Panc1 (cell line): Measurements from ENCODE around the gene SHISAL2A. TPM values are rescaled to one million over a fixed set of nuclear protein-coding genes. Genes with fewer than 3 reads are reported as not detected.

Source experiments
- ATAC-seq: fragments of 200-7000 bp; cut with Tn5 transposase; 2 replicates; pipeline ENCODE4 v1.9.1; 2020; ENCODE audit warnings: mild to moderate bottlenecking, moderate library complexity
- BruUV-seq: library from RNA; stranded (reverse); fragments of 400-500 nt; replicated peaks from 2 replicates; lab custom pipeline; 2021; lab: Mats Ljungman, UMichigan
- CTCF ChIA-PET: fragments of 300-600 bp; sonication (Branson Sonifier 250); formaldehyde crosslinking; loops from one replicate; lab custom pipeline; 2022; ENCODE audit warnings: antibody characterized with exemption; lab: Charles Lee
- POLR2A ChIA-PET: fragments of 300-600 bp; sonication (Branson Sonifier 250); formaldehyde crosslinking; loops from one replicate; lab custom pipeline; 2022; ENCODE audit warnings: antibody characterized with exemption; lab: Charles Lee
- DNase-seq: peaks from one replicate; pipeline ENCODE4 v3.0.0-alpha.2; 2010; ENCODE audit warnings: low read depth, low spot score
- H3K27ac ChIP-seq: 2 replicates; pipeline ENCODE4 v1.5.1; 2011; ENCODE audit warnings: mild to moderate bottlenecking, low read length, inconsistent platforms
- H3K27me3 ChIP-seq: fragments of 200-500 bp; sonication (Bioruptor generic); 2 replicates; pipeline ENCODE4 v1.6.0; 2014; ENCODE audit warnings: low read length, inconsistent platforms; ENCODE audit not compliant: control insufficient read depth, insufficient read depth
- H3K36me3 ChIP-seq: fragments of 200-500 bp; sonication (Bioruptor generic); 2 replicates; pipeline ENCODE4 v1.5.1; 2014; ENCODE audit warnings: inconsistent platforms, mild to moderate bottlenecking, low read length, moderate library complexity; ENCODE audit not compliant: control insufficient read depth, insufficient read depth
- H3K4me1 ChIP-seq: 2 replicates; pipeline ENCODE4 v1.5.1; 2011; ENCODE audit warnings: inconsistent platforms, mild to moderate bottlenecking, low read length, moderate library complexity; ENCODE audit not compliant: control insufficient read depth, insufficient read depth
- H3K4me3 ChIP-seq, 2 experiments: 2 replicates each; pipeline ENCODE4 v1.5.1; 2011 to 2012; ENCODE audit warnings: low read depth in 2 of 2, low read length in 2 of 2, mild to moderate bottlenecking in 2 of 2, inconsistent platforms in 1 of 2, moderate library complexity in 1 of 2
- H3K9me3 ChIP-seq: fragments of 200-500 bp; sonication (Bioruptor generic); 2 replicates; pipeline ENCODE4 v1.5.1; 2014; ENCODE audit warnings: low read depth, mild to moderate bottlenecking, inconsistent platforms, low read length, moderate library complexity; ENCODE audit not compliant: control insufficient read depth, insufficient read depth
- POLR2AphosphoS5 ChIP-seq: IDR thresholded peaks from 2 replicates; pipeline ENCODE4 v1.6.1; 2012; ENCODE audit warnings: mild to moderate bottlenecking, low read depth, low read length, moderate library complexity
- SIN3A ChIP-seq: IDR thresholded peaks from 2 replicates; pipeline ENCODE4 v1.6.1; 2012; ENCODE audit warnings: low read depth, mild to moderate bottlenecking, low read length, moderate library complexity, borderline replicate concordance; ENCODE audit not compliant: insufficient read depth
- TCF7L2 ChIP-seq: IDR thresholded peaks from 2 replicates; pipeline ENCODE4 v1.6.1; 2011; ENCODE audit warnings: mild to moderate bottlenecking, low read depth, low read length, inconsistent platforms
- in situ Hi-C: cut with HindIII; loops from 2 replicates; pipeline ENCODE4 v1.10.0; 2016; ENCODE audit warnings: low sequenced_read_pairs, low pct_unique_long_range_greater_than_20kb
- intact Hi-C: fragments of 100-400 bp; cut with micrococcal nuclease; formaldehyde crosslinking; loops from one replicate; pipeline ENCODE4 v1.10.0; 2022; ENCODE audit not compliant: unreplicated experiment
- total RNA-seq: library from RNA; stranded (reverse); gene quantifications from one replicate; pipeline ENCODE4 v1.2.1, GENCODE V29; 2021; ENCODE audit not compliant: unreplicated experiment
- TF ChIP-seq, protein P1 (sequence below), 2 experiments: IDR thresholded peaks; 2 replicates each; pipeline ENCODE4 v1.6.1; 2011 to 2012; ENCODE audit warnings: low read depth in 2 of 2, control low read depth in 1 of 2, low read length in 1 of 2, mild to moderate bottlenecking in 1 of 2, moderate library complexity in 1 of 2; ENCODE audit not compliant: insufficient read depth in 1 of 2
- TF ChIP-seq, protein P2 (sequence below): fragments of 450-650 bp; IDR thresholded peaks from 2 replicates; pipeline ENCODE4 v1.5.1; 2017; ENCODE audit warnings: mild to moderate bottlenecking

SHISAL2A gene
- total RNA-seq, 1 experiment from 2014 or later: 0.23 TPM

DNA sequence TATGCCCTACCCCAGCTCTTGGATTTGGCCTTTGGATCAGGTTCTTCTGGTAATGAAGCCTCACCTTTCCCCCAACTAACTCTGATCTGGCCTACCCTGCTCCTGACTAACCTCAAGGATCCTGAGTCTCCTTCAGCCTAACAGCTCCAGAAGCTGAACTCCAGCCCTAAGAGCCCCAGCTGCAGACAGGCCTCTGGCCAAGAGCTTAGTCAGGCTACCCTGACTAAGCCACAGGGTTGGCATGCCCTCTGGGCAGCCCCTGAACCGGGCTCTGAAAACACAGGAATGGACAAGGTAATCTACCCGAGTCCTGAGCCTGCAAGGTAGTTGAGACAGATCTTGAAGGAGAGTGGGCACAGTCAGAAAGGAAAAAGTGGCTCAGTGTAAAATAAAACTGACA, 35.7 kb downstream of the SHISAL2A start:
- no peak overlapping the region for H3K4me3 ChIP-seq
- CTCF ChIA-PET: no interaction called here
- POLR2A ChIA-PET: interaction anchor here (0.7 kb wide), 2 partner anchors 47 to 173 kb away, joined by 5 to 13 read pairs; no protein-coding TSS in a partner anchor
- in situ Hi-C loops: no loop called here
- DNase-seq: no peak
- intact Hi-C loops: loop anchor here (10.0 kb wide), 2 partner anchors 94 to 244 kb away; no protein-coding TSS in a partner anchor
- H3K36me3 ChIP-seq: no peaks in the 10 kb centered on the region
- H3K9me3 ChIP-seq: no peaks in the 10 kb centered on the region
- TF ChIP-seq SIN3A (no peak), TCF7L2 (no peak), POLR2AphosphoS5 (no peak)
- TF ChIP-seq, protein P1, sequence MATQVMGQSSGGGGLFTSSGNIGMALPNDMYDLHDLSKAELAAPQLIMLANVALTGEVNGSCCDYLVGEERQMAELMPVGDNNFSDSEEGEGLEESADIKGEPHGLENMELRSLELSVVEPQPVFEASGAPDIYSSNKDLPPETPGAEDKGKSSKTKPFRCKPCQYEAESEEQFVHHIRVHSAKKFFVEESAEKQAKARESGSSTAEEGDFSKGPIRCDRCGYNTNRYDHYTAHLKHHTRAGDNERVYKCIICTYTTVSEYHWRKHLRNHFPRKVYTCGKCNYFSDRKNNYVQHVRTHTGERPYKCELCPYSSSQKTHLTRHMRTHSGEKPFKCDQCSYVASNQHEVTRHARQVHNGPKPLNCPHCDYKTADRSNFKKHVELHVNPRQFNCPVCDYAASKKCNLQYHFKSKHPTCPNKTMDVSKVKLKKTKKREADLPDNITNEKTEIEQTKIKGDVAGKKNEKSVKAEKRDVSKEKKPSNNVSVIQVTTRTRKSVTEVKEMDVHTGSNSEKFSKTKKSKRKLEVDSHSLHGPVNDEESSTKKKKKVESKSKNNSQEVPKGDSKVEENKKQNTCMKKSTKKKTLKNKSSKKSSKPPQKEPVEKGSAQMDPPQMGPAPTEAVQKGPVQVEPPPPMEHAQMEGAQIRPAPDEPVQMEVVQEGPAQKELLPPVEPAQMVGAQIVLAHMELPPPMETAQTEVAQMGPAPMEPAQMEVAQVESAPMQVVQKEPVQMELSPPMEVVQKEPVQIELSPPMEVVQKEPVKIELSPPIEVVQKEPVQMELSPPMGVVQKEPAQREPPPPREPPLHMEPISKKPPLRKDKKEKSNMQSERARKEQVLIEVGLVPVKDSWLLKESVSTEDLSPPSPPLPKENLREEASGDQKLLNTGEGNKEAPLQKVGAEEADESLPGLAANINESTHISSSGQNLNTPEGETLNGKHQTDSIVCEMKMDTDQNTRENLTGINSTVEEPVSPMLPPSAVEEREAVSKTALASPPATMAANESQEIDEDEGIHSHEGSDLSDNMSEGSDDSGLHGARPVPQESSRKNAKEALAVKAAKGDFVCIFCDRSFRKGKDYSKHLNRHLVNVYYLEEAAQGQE (IDR thresholded peaks at IDR 0.05; ENCODE audit: insufficient read depth in 1 of 2, low read depth in 2 of 2, low read length in 1 of 2): no peak
- TF ChIP-seq, protein P2, sequence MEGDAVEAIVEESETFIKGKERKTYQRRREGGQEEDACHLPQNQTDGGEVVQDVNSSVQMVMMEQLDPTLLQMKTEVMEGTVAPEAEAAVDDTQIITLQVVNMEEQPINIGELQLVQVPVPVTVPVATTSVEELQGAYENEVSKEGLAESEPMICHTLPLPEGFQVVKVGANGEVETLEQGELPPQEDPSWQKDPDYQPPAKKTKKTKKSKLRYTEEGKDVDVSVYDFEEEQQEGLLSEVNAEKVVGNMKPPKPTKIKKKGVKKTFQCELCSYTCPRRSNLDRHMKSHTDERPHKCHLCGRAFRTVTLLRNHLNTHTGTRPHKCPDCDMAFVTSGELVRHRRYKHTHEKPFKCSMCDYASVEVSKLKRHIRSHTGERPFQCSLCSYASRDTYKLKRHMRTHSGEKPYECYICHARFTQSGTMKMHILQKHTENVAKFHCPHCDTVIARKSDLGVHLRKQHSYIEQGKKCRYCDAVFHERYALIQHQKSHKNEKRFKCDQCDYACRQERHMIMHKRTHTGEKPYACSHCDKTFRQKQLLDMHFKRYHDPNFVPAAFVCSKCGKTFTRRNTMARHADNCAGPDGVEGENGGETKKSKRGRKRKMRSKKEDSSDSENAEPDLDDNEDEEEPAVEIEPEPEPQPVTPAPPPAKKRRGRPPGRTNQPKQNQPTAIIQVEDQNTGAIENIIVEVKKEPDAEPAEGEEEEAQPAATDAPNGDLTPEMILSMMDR: no peak
- ATAC-seq: no peak
- no peak overlapping the region for H3K27ac ChIP-seq
- H3K27me3 ChIP-seq: no peaks in the 10 kb centered on the region
- peaks cover 3% of the 10 kb centered on the region; the same call in 1 of the 2 replicates for H3K4me1 ChIP-seq
- BruUV-seq: no TSS peak

DNA sequence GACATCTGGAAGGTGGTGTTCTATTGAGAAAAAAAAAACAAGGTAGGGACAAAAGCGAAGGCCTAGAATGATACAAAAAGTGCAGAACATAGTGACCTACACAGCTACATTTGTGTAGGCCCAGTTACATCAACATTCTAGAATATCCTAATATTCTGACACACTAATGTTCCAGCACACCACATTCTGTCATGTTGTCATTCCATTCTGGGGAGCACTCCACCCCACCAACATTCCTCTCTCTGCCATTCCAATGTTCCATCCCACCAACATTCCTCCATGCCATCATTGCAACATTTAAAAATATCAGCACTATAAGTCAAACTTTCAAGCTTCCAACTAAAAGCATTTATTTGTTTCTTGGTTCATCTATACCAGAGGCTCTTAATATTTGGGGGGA, 36.7 kb downstream of the SHISAL2A start:
- H3K4me1 ChIP-seq: peaks cover 3% of the 10 kb centered on the region; the same call in 1 of the 2 replicates
- TF ChIP-seq, protein P1 (IDR thresholded peaks at IDR 0.05; ENCODE audit: insufficient read depth in 1 of 2, low read depth in 2 of 2, low read length in 1 of 2): no peak
- TF ChIP-seq TCF7L2 (no peak), POLR2AphosphoS5 (no peak), SIN3A (no peak)
- TF ChIP-seq, protein P2: no peak
- H3K36me3 ChIP-seq: no peaks in the 10 kb centered on the region
- intact Hi-C loops (loop anchor here (10.0 kb wide), 2 partner anchors 95 to 245 kb away; no protein-coding TSS in a partner anchor), in situ Hi-C loops (no loop called here)
- ChIA-PET POLR2A (interaction anchor here (0.7 to 1.2 kb wide), 2 partner anchors 71 to 174 kb away, joined by 4 to 13 read pairs; no protein-coding TSS in a partner anchor), CTCF (no interaction called here)
- DNase-seq (no peak), ATAC-seq (no peak)
- H3K4me3 ChIP-seq: no peak overlapping the region
- no TSS peak for BruUV-seq
- H3K27ac ChIP-seq: no peak overlapping the region
- no peaks in the 10 kb centered on the region for H3K27me3 ChIP-seq
- no peaks in the 10 kb centered on the region for H3K9me3 ChIP-seq
